ENCODE results near the gene DBP.
"Not testable (repeated sequence)": the region's sequence is repeated elsewhere in the genome, so short reads cannot be mapped to it uniquely, and the experiment has no call there.

DBP gene

DNA sequence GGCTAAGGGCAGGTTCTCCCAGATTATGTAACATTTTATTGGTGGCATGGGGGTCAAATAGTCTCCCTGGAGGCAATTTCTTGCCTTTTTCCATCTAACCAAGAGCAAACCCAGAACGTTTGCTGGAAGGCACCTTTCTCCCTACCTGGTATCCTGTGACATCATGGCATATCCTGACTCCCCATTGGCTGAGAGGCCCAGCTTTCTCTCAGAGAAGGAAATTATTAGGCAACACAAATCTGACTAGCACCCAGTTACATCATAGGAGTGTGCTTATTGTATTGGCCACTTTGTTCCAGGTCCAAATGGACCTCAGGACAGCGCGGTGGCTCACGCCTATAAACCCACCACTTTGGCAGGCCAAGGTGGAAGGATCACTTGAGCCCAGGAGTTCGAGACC, 22.6 kb upstream of the DBP start:
- Histone ChIP-seq H3K36me3 (ENCODE audit: insufficient read depth, low read length) (no peaks in the 10 kb centered on the region), H3K4me1 (ENCODE audit: insufficient read depth, low read length) (peaks cover 6% of the 10 kb centered on the region), H3K4me3 (ENCODE audit: low read length) (no peak overlapping the region), H3K9me3 (ENCODE audit: low read length) (no peaks in the 10 kb centered on the region), H3K27me3 (ENCODE audit: insufficient read depth, low read length) (no peaks in the 10 kb centered on the region), H2AFZ (ENCODE audit: low read depth, low read length) (no peak overlapping the region)

DNA sequence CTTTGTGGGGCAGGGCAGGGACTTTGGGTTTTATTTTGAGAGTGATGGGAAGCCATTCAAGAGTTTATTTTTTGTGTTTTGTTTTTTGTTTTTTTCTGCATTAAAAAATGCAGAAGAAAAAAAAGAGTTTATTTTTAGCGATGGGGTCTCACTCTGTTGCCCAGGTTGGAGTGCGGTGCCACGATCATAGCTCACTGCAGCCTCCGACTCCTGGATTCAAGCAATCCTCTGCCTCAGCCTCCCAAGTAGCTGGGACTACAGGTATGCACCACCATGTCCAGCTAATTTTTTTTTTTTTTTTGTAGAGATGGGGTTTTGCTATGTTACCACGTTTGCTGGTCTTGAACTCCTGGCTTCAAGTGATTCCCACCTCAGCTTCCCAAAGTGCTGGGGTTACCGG, 21.3 kb upstream of the DBP start:
- Histone ChIP-seq H3K36me3 (ENCODE audit: insufficient read depth, low read length) (no peaks in the 10 kb centered on the region), H3K4me3 (ENCODE audit: low read length) (no peak overlapping the region), H3K9me3 (ENCODE audit: low read length) (no peaks in the 10 kb centered on the region), H3K4me1 (ENCODE audit: insufficient read depth, low read length) (peaks cover 6% of the 10 kb centered on the region), H3K27me3 (ENCODE audit: insufficient read depth, low read length) (no peaks in the 10 kb centered on the region), H2AFZ (ENCODE audit: low read depth, low read length) (no peak overlapping the region)

DNA sequence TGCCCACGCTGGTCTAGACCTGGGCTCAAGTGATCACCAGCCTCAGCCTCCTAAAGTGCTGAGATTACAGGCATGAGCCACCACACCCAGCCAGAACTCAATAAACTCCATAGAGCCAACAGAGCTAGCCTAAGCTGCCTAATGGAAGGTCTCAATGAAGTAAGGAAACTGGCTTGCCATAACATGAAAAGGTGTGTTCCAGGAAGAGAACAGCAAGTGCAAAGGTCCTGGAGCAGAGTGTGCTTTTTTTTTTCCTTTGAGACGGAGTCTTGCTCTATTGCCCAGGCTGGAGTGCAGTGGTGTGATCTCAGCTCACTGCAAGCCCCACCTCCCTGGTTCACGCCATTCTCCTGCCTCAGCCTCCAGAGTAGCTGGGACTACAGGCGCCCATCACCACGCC, 20.6 kb upstream of the DBP start:
- H3K36me3 ChIP-seq (ENCODE audit: insufficient read depth, low read length); H3K4me3 ChIP-seq (ENCODE audit: low read length); H3K27me3 ChIP-seq (ENCODE audit: insufficient read depth, low read length); H2AFZ ChIP-seq (ENCODE audit: low read depth, low read length); H3K4me1 ChIP-seq (ENCODE audit: insufficient read depth, low read length); H3K9me3 ChIP-seq (ENCODE audit: low read length): not testable (repeated sequence)

DNA sequence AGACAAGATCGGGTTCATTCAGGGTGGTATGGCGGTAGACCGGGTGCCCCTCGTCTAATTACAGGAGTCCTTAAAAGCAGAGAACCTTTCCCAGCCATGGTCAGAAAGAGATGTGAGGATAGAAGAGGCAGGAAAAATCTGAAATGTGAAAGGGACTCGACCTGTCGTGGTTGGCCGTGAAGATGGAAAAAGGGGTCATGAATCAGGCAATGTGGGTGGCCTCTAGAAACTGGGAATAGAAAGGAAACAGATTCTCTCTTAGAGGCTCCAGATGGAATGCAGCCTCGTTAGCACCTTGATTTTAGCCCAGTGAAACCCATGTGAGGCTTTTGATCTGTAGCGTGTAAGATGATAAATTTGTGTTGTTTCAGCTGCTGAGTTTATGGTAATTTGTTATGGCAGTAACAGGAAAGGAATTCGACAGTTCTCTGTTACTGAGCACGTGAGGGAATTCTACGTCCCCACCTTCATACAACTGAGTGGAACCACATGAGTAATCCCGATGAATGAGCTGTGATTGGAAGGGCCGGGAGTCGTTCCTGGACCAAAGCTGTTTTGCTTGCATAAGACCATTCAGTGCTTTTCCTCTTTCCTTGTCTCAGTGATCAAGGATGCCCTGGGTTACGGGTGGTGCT, 19.8 kb upstream of the DBP start:
- Histone ChIP-seq H3K4me3 (ENCODE audit: low read length) (no peak overlapping the region), H3K27me3 (ENCODE audit: insufficient read depth, low read length) (no peaks in the 10 kb centered on the region), H3K36me3 (ENCODE audit: insufficient read depth, low read length) (no peaks in the 10 kb centered on the region), H2AFZ (ENCODE audit: low read depth, low read length) (no peak overlapping the region), H3K9me3 (ENCODE audit: low read length) (no peaks in the 10 kb centered on the region), H3K4me1 (ENCODE audit: insufficient read depth, low read length) (peaks cover 6% of the 10 kb centered on the region)

DNA sequence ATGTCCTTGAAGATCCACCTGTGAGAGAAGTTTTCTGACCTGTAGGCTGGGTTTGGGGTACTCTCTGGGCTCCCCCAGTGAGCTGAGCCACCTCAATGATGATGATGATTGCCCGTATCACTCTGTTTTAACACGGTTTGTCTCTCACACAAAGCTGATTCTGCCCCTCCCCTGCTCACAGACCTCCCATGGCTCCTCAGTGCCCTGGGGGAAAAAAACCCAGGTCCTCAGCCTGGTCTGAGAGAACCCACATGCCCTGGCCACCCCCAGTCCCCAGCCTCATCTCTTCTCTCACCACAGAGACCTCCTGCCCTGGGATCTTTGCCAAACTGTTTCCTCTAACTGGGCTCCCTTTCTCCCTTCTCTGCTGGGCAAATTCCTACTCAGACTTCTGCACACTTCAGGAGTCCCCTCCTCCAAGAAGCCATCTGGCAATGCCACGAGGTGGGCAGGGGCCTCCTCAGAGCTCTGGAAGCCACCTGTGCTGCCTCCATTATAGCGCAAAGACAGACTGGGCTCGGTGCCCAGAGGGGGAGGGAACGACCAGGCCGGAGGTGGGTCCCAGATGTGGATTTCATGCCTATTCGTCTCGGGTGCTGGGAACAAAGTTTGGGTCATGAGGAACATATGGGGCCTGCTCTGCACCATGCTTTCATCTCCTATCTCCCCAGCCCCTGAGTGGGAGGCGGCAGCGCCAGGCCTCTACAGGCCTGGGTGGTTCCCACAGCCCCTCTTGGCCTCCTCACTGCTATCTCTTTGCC, 17.3 kb upstream of the DBP start:
- no peaks in the 10 kb centered on the region for H3K9me3 ChIP-seq (ENCODE audit: low read length)
- H3K4me1 ChIP-seq (ENCODE audit: insufficient read depth, low read length), result peaks cover 6% of the 10 kb centered on the region
- no peaks in the 10 kb centered on the region for H3K27me3 ChIP-seq (ENCODE audit: insufficient read depth, low read length)
- H3K4me3 ChIP-seq (ENCODE audit: low read length), result no peak overlapping the region
- no peak overlapping the region for H2AFZ ChIP-seq (ENCODE audit: low read depth, low read length)
- no peaks in the 10 kb centered on the region for H3K36me3 ChIP-seq (ENCODE audit: insufficient read depth, low read length)

DNA sequence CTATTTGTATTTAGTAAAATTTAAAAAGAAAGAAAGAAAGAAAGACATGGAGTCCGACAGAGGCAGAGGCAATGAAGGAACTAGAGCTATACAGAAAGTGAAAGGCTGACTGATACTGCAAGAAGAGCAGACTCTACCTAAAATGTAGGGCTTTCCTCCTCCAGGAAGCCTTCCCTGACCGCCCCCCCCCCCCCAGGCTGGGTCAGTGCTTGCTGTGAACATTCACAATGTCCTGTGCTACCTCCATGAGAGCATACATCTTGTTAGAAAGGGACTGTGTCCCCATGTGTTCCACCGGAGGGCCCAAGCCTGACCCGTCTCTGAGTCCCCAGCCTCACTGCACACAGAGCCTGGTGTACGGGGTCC, 14.5 kb upstream of the DBP start:
- H3K4me1 ChIP-seq (ENCODE audit: insufficient read depth, low read length), result no peaks in the 10 kb centered on the region
- no peak overlapping the region for H2AFZ ChIP-seq (ENCODE audit: low read depth, low read length)
- no peaks in the 10 kb centered on the region for H3K9me3 ChIP-seq (ENCODE audit: low read length)
- H3K36me3 ChIP-seq (ENCODE audit: insufficient read depth, low read length), result no peaks in the 10 kb centered on the region
- H3K27me3 ChIP-seq (ENCODE audit: insufficient read depth, low read length), result no peaks in the 10 kb centered on the region
- no peak overlapping the region for H3K4me3 ChIP-seq (ENCODE audit: low read length)

DNA sequence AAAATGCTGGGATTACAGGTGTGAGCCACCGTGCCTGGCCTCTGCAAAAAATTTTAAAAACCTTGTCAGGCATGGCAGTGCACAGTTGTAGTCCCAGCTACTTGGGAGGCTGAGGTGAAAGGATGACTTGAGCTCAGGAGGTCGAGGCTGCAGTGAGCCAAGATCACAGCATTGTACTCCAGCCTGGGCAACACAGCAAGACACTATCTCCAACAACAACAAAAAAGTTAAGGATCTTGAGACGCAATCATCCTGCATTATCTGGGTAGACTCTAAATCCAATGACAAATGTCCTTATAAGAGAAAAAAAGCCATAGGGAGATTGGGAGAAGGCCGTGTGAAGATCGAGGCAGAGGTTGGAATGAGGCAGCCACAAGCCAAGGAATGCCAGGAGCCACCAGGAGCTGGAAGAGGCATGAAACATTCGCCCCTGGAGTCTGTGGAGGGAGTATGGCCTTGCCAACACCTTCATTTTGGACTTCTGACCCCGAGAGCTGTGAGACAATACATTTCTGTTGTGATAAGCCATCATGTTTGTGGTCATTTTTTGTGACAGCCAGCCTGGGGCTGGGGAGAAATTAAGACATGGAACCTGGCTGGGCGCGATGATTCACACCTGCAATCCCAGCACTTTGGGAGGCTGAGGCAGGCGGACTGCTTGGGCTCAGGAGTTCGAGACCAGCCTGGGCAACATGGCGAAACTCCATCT, 13.9 kb upstream of the DBP start:
- H3K9me3 ChIP-seq (ENCODE audit: low read length), result no peaks in the 10 kb centered on the region
- peaks cover under 1% of the 10 kb centered on the region for H3K4me1 ChIP-seq (ENCODE audit: insufficient read depth, low read length)
- H3K27me3 ChIP-seq (ENCODE audit: insufficient read depth, low read length), result no peaks in the 10 kb centered on the region
- no peak overlapping the region for H3K4me3 ChIP-seq (ENCODE audit: low read length)
- H3K36me3 ChIP-seq (ENCODE audit: insufficient read depth, low read length), result no peaks in the 10 kb centered on the region
- no peak overlapping the region for H2AFZ ChIP-seq (ENCODE audit: low read depth, low read length)

DNA sequence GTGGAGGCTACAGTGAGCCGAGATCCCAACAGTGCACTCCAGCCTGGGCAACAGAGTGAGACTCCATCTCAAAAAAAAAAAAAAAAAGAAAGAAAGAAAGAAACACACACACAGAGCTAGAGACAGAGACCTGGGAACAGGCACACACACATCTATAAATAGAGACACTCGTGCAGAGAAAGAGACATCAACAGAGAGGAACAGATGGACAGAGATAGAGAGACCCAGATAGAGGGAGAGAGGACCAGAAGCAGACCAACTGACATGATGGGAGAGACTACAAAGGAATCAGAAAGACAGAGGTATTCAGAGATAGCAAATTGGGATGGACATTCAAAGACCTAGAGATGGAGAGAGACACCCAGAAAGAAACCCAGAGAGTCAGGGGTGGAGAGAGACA, 11.0 kb upstream of the DBP start:
- no peaks in the 10 kb centered on the region for H3K36me3 ChIP-seq (ENCODE audit: insufficient read depth, low read length)
- H3K4me1 ChIP-seq (ENCODE audit: insufficient read depth, low read length), result peaks cover 14% of the 10 kb centered on the region
- no peak overlapping the region for H3K4me3 ChIP-seq (ENCODE audit: low read length)

DNA sequence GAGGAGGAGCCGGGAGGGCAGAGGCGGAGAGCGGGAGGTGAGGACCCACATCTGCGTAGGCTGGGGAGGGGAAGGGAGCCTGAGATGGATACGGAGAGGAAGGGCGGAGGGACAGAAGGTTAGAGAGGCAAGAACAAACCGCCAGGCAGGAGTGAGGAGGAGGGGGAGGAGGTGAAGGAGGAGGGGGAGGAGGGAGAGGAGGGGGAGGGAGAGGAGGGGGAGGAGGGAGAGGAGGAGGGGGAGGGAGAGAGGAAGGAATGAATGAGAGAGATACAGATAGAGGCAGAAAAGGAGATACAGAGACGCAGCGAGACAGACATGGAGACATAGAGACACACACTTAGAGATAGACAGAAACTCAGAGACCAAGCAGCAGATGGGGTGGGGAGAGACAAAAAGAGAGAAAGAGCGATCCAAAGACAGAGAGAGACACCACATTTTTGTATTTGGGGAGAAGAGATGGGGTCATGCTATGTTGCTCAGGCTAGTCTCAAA, 9.6 kb upstream of the DBP start:
- Histone ChIP-seq H2AFZ (ENCODE audit: low read depth, low read length) (no peak overlapping the region), H3K36me3 (ENCODE audit: insufficient read depth, low read length) (no peaks in the 10 kb centered on the region), H3K4me3 (ENCODE audit: low read length) (no peak overlapping the region), H3K4me1 (ENCODE audit: insufficient read depth, low read length) (peaks cover 14% of the 10 kb centered on the region), H3K9me3 (ENCODE audit: low read length) (no peaks in the 10 kb centered on the region), H3K27me3 (ENCODE audit: insufficient read depth, low read length) (no peaks in the 10 kb centered on the region)

More for the DNA sequence above, 11.0 kb upstream of the DBP start:
- no peaks in the 10 kb centered on the region for H3K27me3 ChIP-seq (ENCODE audit: insufficient read depth, low read length)
- H3K9me3 ChIP-seq (ENCODE audit: low read length), result no peaks in the 10 kb centered on the region
- H2AFZ ChIP-seq (ENCODE audit: low read depth, low read length), result no peak overlapping the region

DNA sequence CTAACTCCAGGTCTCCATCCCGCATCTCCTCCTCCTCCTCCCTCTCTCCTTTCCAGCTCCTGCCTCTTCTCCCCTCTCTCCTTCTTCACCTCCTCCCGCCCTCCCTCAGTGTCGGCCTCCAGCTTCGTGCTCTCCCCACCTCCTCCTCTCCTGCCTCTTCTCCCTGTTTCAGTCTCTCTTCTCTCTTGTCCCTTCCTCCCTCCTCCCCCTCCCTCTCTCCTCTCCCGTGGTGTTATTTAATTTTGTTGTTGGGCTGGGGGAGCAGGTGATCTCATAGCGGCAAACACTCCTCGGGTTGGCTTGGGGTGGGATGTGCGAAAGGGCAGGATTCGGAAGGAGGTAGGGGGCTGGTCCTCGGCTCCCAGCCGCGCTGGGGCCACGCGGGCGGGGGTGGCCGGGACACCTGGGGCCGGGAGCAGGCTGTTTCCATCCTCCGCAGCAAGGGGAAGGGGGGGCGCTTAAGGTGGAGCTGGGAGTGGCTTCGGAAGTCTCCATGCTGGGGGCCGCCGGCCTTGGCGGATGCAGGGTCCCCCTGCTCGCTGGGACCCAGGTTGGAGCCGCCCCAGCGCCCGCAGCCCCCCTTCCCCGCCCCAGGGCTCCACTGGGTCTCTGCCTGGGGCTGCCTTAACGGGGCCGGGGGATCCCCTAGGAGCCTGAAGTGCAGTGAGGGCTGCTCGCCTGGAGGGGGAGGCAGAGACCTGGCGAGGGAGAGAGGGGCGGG, 9.0 kb upstream of the DBP start, which contains the start of gene CA11:
TSS of gene CA11 (minus strand) at position 187 of the 721 bp plus-strand sequence. CDS start 555 bp downstream, outside the sequence.
- H3K36me3 ChIP-seq (ENCODE audit: insufficient read depth, low read length), result no peaks in the 10 kb centered on the region
- no peaks in the 10 kb centered on the region for H3K27me3 ChIP-seq (ENCODE audit: insufficient read depth, low read length)
- H2AFZ ChIP-seq (ENCODE audit: low read depth, low read length), result peak within 1 kb of the TSS; percentile 90
- H3K4me1 ChIP-seq (ENCODE audit: insufficient read depth, low read length), result peaks cover 14% of the 10 kb centered on the region
- H3K4me3 ChIP-seq (ENCODE audit: low read length), result peak within 1 kb of the TSS; percentile 60
- no peaks in the 10 kb centered on the region for H3K9me3 ChIP-seq (ENCODE audit: low read length)

DNA sequence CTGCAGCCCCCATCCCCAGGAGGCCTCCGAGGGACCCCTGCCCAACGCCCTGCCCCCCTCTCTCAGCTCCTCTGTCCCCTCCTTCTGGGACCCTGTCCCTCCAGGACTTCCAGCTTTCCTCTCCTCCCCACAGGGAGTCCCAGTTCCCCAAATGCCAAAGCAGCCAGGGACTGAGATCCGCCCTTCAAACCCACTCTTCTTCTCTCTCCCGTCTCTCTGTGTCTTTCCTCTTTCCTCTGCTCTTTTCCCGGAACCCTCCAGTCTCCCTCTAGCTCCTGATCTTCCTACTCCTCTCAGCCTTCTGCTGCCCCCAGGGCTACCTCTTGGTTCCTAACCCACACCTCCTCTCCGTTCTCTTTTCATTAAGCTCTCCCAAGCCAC, 8.4 kb upstream of the DBP start:
- Histone ChIP-seq H3K36me3 (ENCODE audit: insufficient read depth, low read length) (no peaks in the 10 kb centered on the region), H3K9me3 (ENCODE audit: low read length) (no peaks in the 10 kb centered on the region), H3K4me3 (ENCODE audit: low read length) (peak overlapping the region; percentile 60), H2AFZ (ENCODE audit: low read depth, low read length) (peak overlapping the region; percentile 90), H3K27me3 (ENCODE audit: insufficient read depth, low read length) (no peaks in the 10 kb centered on the region), H3K4me1 (ENCODE audit: insufficient read depth, low read length) (peaks cover 14% of the 10 kb centered on the region)

DNA sequence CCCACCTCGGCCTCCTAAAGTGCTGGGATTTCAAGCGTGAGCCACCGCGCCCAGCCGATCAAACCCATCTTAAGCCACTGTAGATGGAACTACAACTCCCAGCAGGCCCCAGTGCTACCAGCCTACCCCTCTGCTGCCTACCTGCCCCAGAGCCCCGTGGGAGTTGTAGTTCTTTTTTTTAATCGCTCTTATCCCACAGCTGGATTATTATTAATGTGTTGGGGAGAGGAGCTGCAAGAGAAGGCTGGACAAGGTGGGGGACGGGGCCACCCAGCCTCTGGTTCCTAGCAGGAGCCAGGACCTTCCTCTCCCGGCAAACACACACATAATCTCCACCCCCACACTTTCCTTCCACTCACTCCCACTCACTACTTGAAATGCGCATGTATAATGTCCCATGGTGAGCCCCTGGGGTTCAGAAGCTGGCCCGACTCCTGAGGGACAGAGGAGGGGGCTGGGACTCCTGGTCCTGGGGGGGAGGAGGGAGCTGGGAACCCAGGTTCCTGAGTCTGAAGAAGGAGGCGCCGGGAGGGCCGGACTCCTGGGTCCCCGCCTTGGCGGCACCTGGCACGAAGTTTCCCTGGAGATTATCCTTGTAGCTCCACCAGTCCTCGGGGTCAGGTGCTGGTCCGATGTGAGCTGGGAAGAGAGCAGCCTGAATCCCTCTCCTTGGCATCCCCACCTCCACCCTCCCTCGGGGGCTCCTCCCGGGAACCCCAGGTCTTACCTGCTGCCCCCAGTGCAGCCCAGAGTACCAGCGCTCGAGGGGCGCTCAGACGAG, 7.8 kb upstream of the DBP start:
- Histone ChIP-seq H3K27me3 (ENCODE audit: insufficient read depth, low read length) (no peaks in the 10 kb centered on the region), H2AFZ (ENCODE audit: low read depth, low read length) (peak overlapping the region; percentile 90), H3K4me1 (ENCODE audit: insufficient read depth, low read length) (peaks cover 14% of the 10 kb centered on the region), H3K4me3 (ENCODE audit: low read length) (peak overlapping the region; percentile 60), H3K36me3 (ENCODE audit: insufficient read depth, low read length) (no peaks in the 10 kb centered on the region), H3K9me3 (ENCODE audit: low read length) (no peaks in the 10 kb centered on the region)
